Astrocyte of the cerebellum (primary cell): ENCODE results near the gene ALOX5AP.

Experiments used
- DNase-seq: peaks from one replicate; pipeline ENCODE4 v3.0.0-alpha.2; 2011; ENCODE audit warnings: low read depth
- H3K4me3 ChIP-seq: 2 replicates; pipeline ENCODE4 v1.5.1; 2011; ENCODE audit warnings: mild to moderate bottlenecking, low read depth, low read length, moderate library complexity
- in situ Hi-C: cut with HindIII; loops from 2 replicates; pipeline ENCODE4 v1.10.0; 2017; ENCODE audit warnings: low sequenced_read_pairs
- TF ChIP-seq, protein P1 (sequence below): IDR thresholded peaks from 2 replicates; pipeline ENCODE4 v1.5.1; 2012; ENCODE audit warnings: low read length, low read depth, moderate library complexity, mild to moderate bottlenecking; ENCODE audit errors: missing control alignments

ALOX5AP gene

DNA sequence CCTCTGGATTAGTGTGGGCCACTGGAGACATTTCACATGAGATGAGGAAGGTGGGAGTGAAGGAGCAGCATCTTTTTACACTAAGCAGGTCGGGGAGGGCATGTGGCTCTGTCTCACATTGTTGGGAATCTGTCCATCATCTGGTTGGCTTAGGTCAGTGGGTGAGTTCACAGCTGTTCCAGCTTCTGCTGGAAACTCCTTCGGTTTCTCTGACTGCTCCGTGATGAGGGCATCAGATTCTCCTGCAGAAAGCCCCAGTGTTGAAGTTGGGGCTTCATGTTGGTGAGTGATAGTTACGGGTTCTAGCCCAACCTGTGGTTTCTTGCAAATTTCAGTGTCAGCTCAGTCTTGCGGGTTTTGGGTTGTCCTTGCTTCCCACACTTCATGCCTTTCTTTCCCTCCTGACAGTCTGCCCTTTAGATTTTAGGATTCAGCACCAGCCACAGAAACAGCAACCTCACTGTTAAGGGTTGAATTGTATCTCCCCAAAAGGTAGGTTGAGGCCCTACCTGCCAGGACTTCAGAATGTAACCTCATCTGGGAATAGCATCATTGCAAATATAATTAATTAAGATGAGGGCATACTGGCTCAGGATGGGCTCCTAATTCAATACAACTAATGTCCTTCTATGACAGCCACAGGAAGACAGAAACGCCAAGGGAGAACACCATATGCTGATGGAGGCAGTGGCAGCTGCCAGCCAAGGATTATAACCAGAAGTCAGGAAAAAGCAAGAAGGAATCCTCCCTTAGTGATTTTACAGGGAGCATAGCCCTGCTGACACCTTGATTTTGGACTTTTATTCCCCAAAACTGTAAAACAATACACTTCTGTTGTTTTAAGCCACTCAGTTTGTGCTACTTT is 7.6 kb upstream of the ALOX5AP start:
- no peak overlapping the region for H3K4me3 ChIP-seq
- no peak for DNase-seq
- in situ Hi-C loops = no loop called here
- TF ChIP-seq, protein P1, sequence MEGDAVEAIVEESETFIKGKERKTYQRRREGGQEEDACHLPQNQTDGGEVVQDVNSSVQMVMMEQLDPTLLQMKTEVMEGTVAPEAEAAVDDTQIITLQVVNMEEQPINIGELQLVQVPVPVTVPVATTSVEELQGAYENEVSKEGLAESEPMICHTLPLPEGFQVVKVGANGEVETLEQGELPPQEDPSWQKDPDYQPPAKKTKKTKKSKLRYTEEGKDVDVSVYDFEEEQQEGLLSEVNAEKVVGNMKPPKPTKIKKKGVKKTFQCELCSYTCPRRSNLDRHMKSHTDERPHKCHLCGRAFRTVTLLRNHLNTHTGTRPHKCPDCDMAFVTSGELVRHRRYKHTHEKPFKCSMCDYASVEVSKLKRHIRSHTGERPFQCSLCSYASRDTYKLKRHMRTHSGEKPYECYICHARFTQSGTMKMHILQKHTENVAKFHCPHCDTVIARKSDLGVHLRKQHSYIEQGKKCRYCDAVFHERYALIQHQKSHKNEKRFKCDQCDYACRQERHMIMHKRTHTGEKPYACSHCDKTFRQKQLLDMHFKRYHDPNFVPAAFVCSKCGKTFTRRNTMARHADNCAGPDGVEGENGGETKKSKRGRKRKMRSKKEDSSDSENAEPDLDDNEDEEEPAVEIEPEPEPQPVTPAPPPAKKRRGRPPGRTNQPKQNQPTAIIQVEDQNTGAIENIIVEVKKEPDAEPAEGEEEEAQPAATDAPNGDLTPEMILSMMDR = no peak

DNA sequence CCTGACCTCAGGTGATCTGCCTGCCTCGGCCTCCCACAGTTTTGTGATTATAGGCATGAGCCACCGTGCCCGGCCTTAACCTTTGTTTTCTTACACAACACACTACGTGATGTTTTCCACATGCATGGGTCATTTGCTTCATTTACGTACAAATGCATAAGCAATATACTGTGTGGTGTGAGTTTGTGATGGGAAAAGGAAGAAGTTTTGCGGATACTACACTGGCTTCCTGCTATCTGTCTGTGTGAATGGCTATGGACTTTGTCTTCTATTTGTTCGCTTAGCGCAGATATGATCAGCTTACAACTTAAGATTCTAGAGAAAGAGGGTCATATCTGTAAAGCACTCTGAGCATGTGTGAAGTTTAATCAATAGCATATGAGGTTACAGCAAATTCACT is 5.5 kb upstream of the ALOX5AP start:
- in situ Hi-C loops = no loop called here
- TF ChIP-seq, protein P1 = no peak
- H3K4me3 ChIP-seq = no peak overlapping the region
- no peak for DNase-seq

DNA sequence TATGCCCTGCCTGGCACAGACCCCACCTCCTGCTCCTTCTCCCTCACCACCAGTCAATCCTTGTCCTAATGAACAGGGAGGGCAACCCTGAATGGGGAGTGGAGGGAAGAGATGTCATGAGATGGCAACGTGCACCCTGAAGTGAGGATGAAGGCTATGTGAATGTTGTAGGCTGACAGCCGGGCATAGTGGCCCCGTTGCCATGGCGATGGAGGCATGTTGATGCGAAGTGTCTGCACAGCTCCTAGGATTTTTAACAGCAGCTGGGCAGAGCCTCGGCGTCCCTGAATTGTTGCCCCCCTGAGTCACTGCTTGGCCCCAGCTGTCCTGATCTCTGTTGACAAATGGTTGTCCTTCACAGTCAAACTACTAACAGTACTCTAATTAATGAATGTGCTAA is 4.8 kb upstream of the ALOX5AP start:
- in situ Hi-C loops = no loop called here
- TF ChIP-seq, protein P1 = no peak
- no peak overlapping the region for H3K4me3 ChIP-seq
- DNase-seq = no peak

DNA sequence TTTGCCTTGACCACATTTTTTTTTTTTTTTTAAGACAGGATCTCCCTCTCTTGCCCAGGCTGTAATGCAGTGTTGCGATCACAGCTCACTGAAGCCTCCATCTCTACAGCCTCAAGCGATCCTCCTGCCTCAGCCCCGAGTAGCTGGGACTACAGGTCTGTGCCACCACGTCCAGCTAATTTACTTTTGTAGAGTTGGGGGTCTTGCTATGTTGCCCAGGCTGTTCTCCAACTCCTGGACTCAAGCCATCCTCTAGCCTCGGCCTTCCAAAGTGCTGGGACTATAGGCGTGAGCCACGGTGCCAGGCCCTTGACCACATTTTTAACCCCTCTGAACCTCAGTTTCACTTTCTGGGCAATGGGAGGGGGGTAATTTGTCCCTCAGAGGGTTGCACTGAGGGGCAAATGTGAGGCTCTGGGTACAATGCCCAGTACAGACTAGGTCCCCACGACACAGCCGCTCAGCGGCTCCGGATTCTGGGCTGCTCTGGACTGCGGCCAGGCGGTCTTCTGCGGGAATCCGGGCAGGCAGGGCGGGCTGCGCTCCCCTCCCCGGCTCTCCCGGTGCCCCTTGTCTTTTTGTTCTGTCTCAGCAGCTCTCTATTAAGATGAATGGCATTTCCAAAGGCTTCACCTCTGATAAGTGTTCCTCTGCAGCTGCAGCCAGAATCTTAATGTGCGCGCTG is 3.8 kb upstream of the ALOX5AP start:
- no peak for DNase-seq
- in situ Hi-C loops = no loop called here
- no peak overlapping the region for H3K4me3 ChIP-seq
- TF ChIP-seq, protein P1 = no peak

DNA sequence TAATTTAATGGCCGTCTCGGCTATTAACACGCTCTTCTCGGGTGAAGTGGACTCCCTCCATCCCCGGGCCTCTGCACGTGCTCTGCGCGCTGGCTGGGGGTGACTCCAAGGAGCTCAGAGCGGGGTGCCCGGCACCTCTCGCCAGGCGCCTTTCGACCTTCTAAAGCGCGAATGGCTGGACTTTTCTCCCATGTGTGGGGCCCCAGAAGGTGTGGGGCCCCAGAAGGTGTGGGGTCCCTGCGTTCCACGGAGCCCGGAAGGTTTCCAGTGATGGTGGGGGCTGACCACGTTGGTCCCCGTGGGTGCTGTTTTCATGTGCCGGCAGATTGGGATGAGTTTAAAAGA is 3.3 kb upstream of the ALOX5AP start:
- no peak for DNase-seq
- no peak overlapping the region for H3K4me3 ChIP-seq
- in situ Hi-C loops = no loop called here
- TF ChIP-seq, protein P1 = no peak

DNA sequence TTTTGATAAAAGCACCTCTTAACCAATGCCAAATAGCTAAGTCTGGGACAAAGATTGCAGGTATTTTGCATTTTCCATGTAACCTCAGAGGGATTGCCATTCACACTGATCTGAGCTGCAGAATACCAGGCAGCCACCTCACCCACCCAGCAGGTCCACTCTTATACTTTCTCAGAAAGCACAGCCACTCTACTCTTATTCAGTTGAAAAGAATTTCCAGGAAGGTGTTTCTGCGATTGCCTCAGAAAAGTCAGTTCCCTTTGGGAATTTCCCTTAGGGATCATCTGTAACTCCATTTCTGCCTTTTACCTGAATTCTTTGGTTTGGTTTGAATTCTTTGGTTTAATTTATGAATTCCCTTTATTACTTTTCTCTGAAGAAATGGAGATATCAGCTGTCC is 904 bp upstream of the ALOX5AP start:
- in situ Hi-C loops = no loop called here
- DNase-seq = no peak
- no peak overlapping the region for H3K4me3 ChIP-seq
- TF ChIP-seq, protein P1 = no peak
